ENCODE results near the gene MTHFD1L.

- TF ChIP-seq CTCF (IDR thresholded peaks at IDR 0.05) (no peak), EZH2 (IDR thresholded peaks at IDR 0.05) (no peak)
Measured at GRCh38 chr6:150841697-150842096, 23.8 kb upstream of the MTHFD1L start.
